K562 (cell line): Measurements from ENCODE around the gene FGF12. TPM values are rescaled to one million over a fixed set of nuclear protein-coding genes. Genes with fewer than 3 reads are reported as not detected.

Experiments
- ATAC-seq: fragments of 200-7000 bp; cut with Tn5 transposase; 3 replicates; pipeline ENCODE4 v1.9.1; 2020; ENCODE audit warnings: moderate library complexity
- BruUV-seq: library from RNA; stranded (reverse); fragments of 400-500 nt; replicated peaks from 2 replicates; lab custom pipeline; 2021; lab: Mats Ljungman, UMichigan
- CTCF ChIA-PET: fragments of 300-600 bp; formaldehyde crosslinking; extraction: SDS; loops from one replicate; lab custom pipeline; 2021; ENCODE audit warnings: low intra/inter-chr PET ratio; lab: Yijun Ruan, JAX
- POLR2A ChIA-PET: fragments of 300-600, 350-650 bp; sonication (Branson Sonifier 250); formaldehyde crosslinking; extraction: SDS; loops from one replicate; lab custom pipeline; 2021; ENCODE audit warnings: antibody characterized with exemption, inconsistent platforms; lab: Yijun Ruan, JAX
- DNase-seq, 4 experiments: peaks; one replicate each; pipeline versions ENCODE4 v3.0.0 to v3.0.0-alpha.2; 2011 to 2018; ENCODE audit warnings: low spot score in 3 of 4, mixed read lengths in 3 of 4; ENCODE audit errors: extremely low read depth in 1 of 4
- FAIRE-seq: peaks from 2 replicates; lab custom pipeline; 2011; peaks lifted over from hg19 to GRCh38; lab: Jason Lieb, UNC
- H2AFZ ChIP-seq: 2 replicates; pipeline ENCODE4 v1.6.0; 2011; ENCODE audit warnings: low read depth, low read length, control low read depth, inconsistent platforms
- H3K27ac ChIP-seq: fragments of 200-600 bp; 3 replicates; pipeline ENCODE4 v1.8.0; 2011; ENCODE audit warnings: low read depth, mild to moderate bottlenecking, control low read depth, inconsistent platforms, low read length, moderate library complexity, mixed read lengths; ENCODE audit errors: extremely low read depth
- H3K27me3 ChIP-seq, 2 experiments: fragments of 300-600 bp in 1 of 2; 2 replicates in 1 of 2; 3 replicates in 1 of 2; pipeline versions ENCODE4 v1.6.0 to v1.8.0; 2011; ENCODE audit warnings: inconsistent platforms in 2 of 2, low read length in 2 of 2, mild to moderate bottlenecking in 1 of 2, mixed read lengths in 1 of 2, moderate library complexity in 1 of 2; ENCODE audit not compliant: control insufficient read depth in 2 of 2, insufficient read depth in 2 of 2
- H3K36me3 ChIP-seq: fragments of 300-600 bp; 3 replicates; pipeline ENCODE4 v1.8.0; 2011; ENCODE audit warnings: mild to moderate bottlenecking, low read length, inconsistent platforms; ENCODE audit not compliant: control insufficient read depth, insufficient read depth
- H3K4me1 ChIP-seq, 2 experiments: fragments of 200-600 bp in 1 of 2; replicated peaks in 1 of 2; 2 replicates in 1 of 2; 3 replicates in 1 of 2; pipeline versions ENCODE4 v1.5.1 to v1.8.0; 2011; ENCODE audit warnings: inconsistent platforms in 2 of 2, low read length in 2 of 2, mild to moderate bottlenecking in 1 of 2, mixed read lengths in 1 of 2, moderate library complexity in 1 of 2; ENCODE audit not compliant: control insufficient read depth in 2 of 2, insufficient read depth in 2 of 2
- H3K4me2 ChIP-seq: 2 replicates; pipeline ENCODE4 v1.6.1; 2011; ENCODE audit warnings: low read length, control low read depth, inconsistent platforms, mixed read lengths; ENCODE audit not compliant: insufficient read depth
- H3K4me3 ChIP-seq: fragments of 200-600 bp; sonication (generic), shearing (Covaris generic); 2 replicates; pipeline ENCODE4 v1.5.1; 2016; ENCODE audit warnings: control low read depth, inconsistent platforms
- H3K79me2 ChIP-seq: fragments of 200-600 bp; 3 replicates; pipeline ENCODE4 v1.8.0; 2011; ENCODE audit warnings: low read length, inconsistent platforms; ENCODE audit not compliant: control insufficient read depth, insufficient read depth
- H3K9ac ChIP-seq, 2 experiments: 2 replicates each; pipeline versions ENCODE4 v1.6.0 to v1.6.1; 2011; ENCODE audit warnings: low read depth in 2 of 2, low read length in 2 of 2, control low read depth in 1 of 2, inconsistent platforms in 1 of 2, mild to moderate bottlenecking in 1 of 2, mixed read lengths in 1 of 2; ENCODE audit not compliant: insufficient read depth in 1 of 2
- H3K9me1 ChIP-seq: one replicate; pipeline ENCODE4 v1.6.0; 2011; ENCODE audit warnings: inconsistent platforms, mild to moderate bottlenecking, low read length, moderate library complexity; ENCODE audit not compliant: control insufficient read depth, insufficient read depth
- H3K9me3 ChIP-seq: replicated peaks from 2 replicates; pipeline ENCODE4 v1.5.1; 2011; ENCODE audit warnings: low read depth, low read length, inconsistent platforms; ENCODE audit not compliant: control insufficient read depth, insufficient read depth
- H4K20me1 ChIP-seq: replicated peaks from 2 replicates; pipeline ENCODE4 v1.6.1; 2011; ENCODE audit warnings: low read length, inconsistent platforms, mixed read lengths; ENCODE audit not compliant: control insufficient read depth, insufficient read depth
- NCOA2 ChIP-seq, 2 experiments: fragments of 450-650 bp; IDR thresholded peaks; 2 replicates each; pipeline ENCODE4 v1.6.1; 2018; ENCODE audit warnings: mild to moderate bottlenecking in 2 of 2, moderate library complexity in 1 of 2; ENCODE audit not compliant: partially characterized antibody in 2 of 2
- ZBED1 ChIP-seq: IDR thresholded peaks from 2 replicates; pipeline ENCODE4 v1.6.1; 2014
- ZNF140 ChIP-seq: fragments of 250-450 bp; sonication (Bioruptor Pico); IDR thresholded peaks from 2 replicates; pipeline ENCODE4 v1.8.0; 2021; ENCODE audit warnings: moderate library complexity, mild to moderate bottlenecking, inconsistent platforms
- WGBS: fragments of 100-300 bp; shearing (Covaris generic); methylation state at CpG from one replicate; pipeline ENCODE4 v1.1.6; 2016; ENCODE audit warnings: low coverage, mixed read lengths; ENCODE audit not compliant: insufficient coverage; ENCODE audit errors: missing lambda C conversion rate; 5-methylcytosine and 5-hydroxymethylcytosine counted together
- in situ Hi-C: fragments of 300-500 bp; cut with MboI; formaldehyde crosslinking; loops from 4 replicates; pipeline ENCODE4 v1.15.0; 2018; ENCODE audit warnings: inconsistent platforms, mixed read lengths
- intact Hi-C: fragments of 100-400 bp; cut with micrococcal nuclease; formaldehyde crosslinking; loops from 2 replicates; pipeline ENCODE4 v1.14.2; 2022
- polyA plus RNA-seq, 8 experiments: library from polyadenylated mRNA; depleted of rRNA in 4 of 8; stranded (reverse) in 5 of 8; unstranded in 3 of 8; fragments of >200 nt; fragmentation: Nextera tagmentation in 2 of 8; fragmentation: Illumina TruSeq in 1 of 8; extraction: Ambion mirVana in 2 of 8; extraction: Trizol in 1 of 8; gene quantifications; 2 replicates each; pipeline versions ENCODE4 v1.2.1 to v1.2.3, GENCODE V29; 2011 to 2014; ENCODE audit warnings: inconsistent platforms in 1 of 8, missing spikeins in 1 of 8
- total RNA-seq, 7 experiments: library from RNA; depleted of rRNA in 6 of 7; stranded (reverse); fragments of >200 nt in 6 of 7; fragmentation: Illumina TruSeq in 2 of 7; extraction: Trizol in 2 of 7; gene quantifications; 2 replicates each; pipeline versions ENCODE4 v1.2.1 to v1.2.3, GENCODE V29; 2011 to 2021; ENCODE audit warnings: low replicate concordance in 1 of 7
- TF ChIP-seq, protein P1 (sequence below): fragments of 450-650 bp; IDR thresholded peaks from 2 replicates; pipeline ENCODE4 v1.6.1; 2016; ENCODE audit warnings: mild to moderate bottlenecking, moderate library complexity
- TF ChIP-seq, protein P2 (sequence below): fragments of 450-650 bp; formaldehyde crosslinking; IDR thresholded peaks from 2 replicates; pipeline ENCODE4 v1.4.0; 2020; ENCODE audit warnings: mild to moderate bottlenecking

FGF12 gene
- total and polyA plus RNA-seq, 9 of the 15 experiments (the other 6 are each of a cell fraction or from before 2014, with no cell fraction given), result not detected

GRCh38 chr3:192621909-192622308, 105.4 kb downstream of the FGF12 start:
- H2AFZ ChIP-seq, result no peak overlapping the region
- no peak overlapping the region for H3K27ac ChIP-seq
- H3K4me3 ChIP-seq, result no peak overlapping the region
- intact Hi-C loops (no loop called here), in situ Hi-C loops (no loop called here)
- CTCF ChIA-PET, result no interaction called here
- no peak overlapping the region for H3K4me2 ChIP-seq
- POLR2A ChIA-PET, result no interaction called here
- DNase-seq, result no peak
- WGBS, result 0% methylated on average over 3 of the region's 3 CpGs
- no peaks in the 10 kb centered on the region for H3K9me1 ChIP-seq
- H3K27me3 ChIP-seq, result no peaks in the 10 kb centered on the region
- no TSS peak for BruUV-seq
- no peaks in the 10 kb centered on the region; the same call in 1 of the 2 replicates for H3K9me3 ChIP-seq
- FAIRE-seq, result no peak
- H3K36me3 ChIP-seq, result no peaks in the 10 kb centered on the region
- ATAC-seq, result no peak
- H3K4me1 ChIP-seq, result no peaks in the 10 kb centered on the region
- no peaks in the 10 kb centered on the region for H4K20me1 ChIP-seq
- TF ChIP-seq ZNF140 (CRISPR knock-in tag) (no peak), NCOA2 (IDR thresholded peaks at IDR 0.05; ENCODE audit: partially characterized antibody in 2 of 2) (no peak), ZBED1 (no peak)
- TF ChIP-seq, protein P1, sequence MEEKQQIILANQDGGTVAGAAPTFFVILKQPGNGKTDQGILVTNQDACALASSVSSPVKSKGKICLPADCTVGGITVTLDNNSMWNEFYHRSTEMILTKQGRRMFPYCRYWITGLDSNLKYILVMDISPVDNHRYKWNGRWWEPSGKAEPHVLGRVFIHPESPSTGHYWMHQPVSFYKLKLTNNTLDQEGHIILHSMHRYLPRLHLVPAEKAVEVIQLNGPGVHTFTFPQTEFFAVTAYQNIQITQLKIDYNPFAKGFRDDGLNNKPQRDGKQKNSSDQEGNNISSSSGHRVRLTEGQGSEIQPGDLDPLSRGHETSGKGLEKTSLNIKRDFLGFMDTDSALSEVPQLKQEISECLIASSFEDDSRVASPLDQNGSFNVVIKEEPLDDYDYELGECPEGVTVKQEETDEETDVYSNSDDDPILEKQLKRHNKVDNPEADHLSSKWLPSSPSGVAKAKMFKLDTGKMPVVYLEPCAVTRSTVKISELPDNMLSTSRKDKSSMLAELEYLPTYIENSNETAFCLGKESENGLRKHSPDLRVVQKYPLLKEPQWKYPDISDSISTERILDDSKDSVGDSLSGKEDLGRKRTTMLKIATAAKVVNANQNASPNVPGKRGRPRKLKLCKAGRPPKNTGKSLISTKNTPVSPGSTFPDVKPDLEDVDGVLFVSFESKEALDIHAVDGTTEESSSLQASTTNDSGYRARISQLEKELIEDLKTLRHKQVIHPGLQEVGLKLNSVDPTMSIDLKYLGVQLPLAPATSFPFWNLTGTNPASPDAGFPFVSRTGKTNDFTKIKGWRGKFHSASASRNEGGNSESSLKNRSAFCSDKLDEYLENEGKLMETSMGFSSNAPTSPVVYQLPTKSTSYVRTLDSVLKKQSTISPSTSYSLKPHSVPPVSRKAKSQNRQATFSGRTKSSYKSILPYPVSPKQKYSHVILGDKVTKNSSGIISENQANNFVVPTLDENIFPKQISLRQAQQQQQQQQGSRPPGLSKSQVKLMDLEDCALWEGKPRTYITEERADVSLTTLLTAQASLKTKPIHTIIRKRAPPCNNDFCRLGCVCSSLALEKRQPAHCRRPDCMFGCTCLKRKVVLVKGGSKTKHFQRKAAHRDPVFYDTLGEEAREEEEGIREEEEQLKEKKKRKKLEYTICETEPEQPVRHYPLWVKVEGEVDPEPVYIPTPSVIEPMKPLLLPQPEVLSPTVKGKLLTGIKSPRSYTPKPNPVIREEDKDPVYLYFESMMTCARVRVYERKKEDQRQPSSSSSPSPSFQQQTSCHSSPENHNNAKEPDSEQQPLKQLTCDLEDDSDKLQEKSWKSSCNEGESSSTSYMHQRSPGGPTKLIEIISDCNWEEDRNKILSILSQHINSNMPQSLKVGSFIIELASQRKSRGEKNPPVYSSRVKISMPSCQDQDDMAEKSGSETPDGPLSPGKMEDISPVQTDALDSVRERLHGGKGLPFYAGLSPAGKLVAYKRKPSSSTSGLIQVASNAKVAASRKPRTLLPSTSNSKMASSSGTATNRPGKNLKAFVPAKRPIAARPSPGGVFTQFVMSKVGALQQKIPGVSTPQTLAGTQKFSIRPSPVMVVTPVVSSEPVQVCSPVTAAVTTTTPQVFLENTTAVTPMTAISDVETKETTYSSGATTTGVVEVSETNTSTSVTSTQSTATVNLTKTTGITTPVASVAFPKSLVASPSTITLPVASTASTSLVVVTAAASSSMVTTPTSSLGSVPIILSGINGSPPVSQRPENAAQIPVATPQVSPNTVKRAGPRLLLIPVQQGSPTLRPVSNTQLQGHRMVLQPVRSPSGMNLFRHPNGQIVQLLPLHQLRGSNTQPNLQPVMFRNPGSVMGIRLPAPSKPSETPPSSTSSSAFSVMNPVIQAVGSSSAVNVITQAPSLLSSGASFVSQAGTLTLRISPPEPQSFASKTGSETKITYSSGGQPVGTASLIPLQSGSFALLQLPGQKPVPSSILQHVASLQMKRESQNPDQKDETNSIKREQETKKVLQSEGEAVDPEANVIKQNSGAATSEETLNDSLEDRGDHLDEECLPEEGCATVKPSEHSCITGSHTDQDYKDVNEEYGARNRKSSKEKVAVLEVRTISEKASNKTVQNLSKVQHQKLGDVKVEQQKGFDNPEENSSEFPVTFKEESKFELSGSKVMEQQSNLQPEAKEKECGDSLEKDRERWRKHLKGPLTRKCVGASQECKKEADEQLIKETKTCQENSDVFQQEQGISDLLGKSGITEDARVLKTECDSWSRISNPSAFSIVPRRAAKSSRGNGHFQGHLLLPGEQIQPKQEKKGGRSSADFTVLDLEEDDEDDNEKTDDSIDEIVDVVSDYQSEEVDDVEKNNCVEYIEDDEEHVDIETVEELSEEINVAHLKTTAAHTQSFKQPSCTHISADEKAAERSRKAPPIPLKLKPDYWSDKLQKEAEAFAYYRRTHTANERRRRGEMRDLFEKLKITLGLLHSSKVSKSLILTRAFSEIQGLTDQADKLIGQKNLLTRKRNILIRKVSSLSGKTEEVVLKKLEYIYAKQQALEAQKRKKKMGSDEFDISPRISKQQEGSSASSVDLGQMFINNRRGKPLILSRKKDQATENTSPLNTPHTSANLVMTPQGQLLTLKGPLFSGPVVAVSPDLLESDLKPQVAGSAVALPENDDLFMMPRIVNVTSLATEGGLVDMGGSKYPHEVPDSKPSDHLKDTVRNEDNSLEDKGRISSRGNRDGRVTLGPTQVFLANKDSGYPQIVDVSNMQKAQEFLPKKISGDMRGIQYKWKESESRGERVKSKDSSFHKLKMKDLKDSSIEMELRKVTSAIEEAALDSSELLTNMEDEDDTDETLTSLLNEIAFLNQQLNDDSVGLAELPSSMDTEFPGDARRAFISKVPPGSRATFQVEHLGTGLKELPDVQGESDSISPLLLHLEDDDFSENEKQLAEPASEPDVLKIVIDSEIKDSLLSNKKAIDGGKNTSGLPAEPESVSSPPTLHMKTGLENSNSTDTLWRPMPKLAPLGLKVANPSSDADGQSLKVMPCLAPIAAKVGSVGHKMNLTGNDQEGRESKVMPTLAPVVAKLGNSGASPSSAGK, result no peak
- TF ChIP-seq, protein P2, sequence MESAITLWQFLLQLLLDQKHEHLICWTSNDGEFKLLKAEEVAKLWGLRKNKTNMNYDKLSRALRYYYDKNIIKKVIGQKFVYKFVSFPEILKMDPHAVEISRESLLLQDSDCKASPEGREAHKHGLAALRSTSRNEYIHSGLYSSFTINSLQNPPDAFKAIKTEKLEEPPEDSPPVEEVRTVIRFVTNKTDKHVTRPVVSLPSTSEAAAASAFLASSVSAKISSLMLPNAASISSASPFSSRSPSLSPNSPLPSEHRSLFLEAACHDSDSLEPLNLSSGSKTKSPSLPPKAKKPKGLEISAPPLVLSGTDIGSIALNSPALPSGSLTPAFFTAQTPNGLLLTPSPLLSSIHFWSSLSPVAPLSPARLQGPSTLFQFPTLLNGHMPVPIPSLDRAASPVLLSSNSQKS, result no peak
- H3K9ac ChIP-seq, result no peak overlapping the region
- no peaks in the 10 kb centered on the region for H3K79me2 ChIP-seq
